Activated naive CD4-positive, alpha-beta T cell treated with anti-CD3 and anti-CD28 coated beads, Interleukin-2, amount 50 U/mL, for 16 hours (primary cell): ENCODE data around the gene SPTA1.

ENCODE experiments used
- DNase-seq: peaks from one replicate; pipeline ENCODE4 v3.0.0-alpha.2; 2020

The SPTA1 gene

DNA sequence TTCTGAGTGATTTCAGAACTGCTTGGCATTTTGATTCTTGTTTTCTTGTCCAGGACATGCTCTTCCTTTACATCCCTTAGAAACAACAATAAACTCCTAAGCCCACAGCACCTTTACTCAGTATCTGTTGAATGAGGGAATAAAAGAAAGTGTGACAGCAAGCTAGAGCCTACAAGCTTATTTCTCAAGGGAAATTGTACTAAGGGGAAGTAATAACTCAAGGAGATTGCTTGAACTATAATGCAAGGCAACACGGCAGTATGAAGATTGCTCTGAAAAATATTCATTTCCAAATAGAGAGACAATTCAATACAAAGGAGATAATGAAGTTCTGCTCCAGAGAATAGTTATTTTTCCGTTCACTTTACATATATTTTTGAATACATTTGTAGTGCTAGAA lies 122.7 kb downstream of the SPTA1 start:
- no peak for DNase-seq
